ENCODE data around the gene HPCAL1.

Gene HPCAL1

DNA sequence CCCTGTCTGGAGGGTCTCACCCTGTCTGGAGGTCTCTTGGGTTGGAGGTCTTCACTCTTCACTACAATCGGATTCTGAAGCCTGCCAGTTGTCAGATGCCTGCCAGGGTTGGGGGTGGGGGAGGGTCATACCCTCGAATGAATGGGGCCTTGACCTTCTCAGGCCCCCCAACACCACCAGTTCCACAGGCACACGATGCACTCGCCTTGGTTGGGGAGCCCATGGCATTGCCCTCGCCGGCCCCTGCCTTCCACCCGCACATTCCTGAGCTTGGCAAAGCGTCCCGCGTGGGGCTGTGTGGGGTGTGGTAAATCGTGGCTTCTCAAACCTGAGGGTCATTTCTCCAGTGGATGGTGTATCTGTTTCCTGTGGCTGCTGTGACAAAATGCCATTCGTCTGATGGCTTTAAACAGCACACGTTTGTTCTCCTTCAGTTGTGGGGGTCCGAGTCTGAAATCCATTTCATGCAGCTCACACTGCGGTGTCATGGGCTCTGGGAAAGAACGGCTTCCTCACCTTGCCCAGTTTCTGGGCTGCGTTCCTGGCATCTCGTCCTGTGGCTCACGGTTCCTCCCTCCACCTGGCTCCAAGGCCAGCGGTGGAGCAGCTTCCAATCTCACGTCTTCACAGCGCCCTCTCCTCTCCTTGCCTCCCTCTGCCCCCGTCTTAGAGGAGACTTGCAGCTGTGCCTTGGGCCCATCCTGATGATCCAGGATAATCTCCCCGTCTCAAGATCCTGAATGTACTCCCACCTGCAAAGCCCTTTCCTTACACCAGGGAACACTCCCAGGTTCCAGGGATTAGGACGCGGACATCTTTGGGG, 38.0 kb upstream of the HPCAL1 start:
- no peak for DNase-seq (ENCODE audit: extremely low spot score)
- POLR2A ChIA-PET, result no interaction called here
- CTCF ChIA-PET, result no interaction called here
- TF ChIP-seq, protein P1, sequence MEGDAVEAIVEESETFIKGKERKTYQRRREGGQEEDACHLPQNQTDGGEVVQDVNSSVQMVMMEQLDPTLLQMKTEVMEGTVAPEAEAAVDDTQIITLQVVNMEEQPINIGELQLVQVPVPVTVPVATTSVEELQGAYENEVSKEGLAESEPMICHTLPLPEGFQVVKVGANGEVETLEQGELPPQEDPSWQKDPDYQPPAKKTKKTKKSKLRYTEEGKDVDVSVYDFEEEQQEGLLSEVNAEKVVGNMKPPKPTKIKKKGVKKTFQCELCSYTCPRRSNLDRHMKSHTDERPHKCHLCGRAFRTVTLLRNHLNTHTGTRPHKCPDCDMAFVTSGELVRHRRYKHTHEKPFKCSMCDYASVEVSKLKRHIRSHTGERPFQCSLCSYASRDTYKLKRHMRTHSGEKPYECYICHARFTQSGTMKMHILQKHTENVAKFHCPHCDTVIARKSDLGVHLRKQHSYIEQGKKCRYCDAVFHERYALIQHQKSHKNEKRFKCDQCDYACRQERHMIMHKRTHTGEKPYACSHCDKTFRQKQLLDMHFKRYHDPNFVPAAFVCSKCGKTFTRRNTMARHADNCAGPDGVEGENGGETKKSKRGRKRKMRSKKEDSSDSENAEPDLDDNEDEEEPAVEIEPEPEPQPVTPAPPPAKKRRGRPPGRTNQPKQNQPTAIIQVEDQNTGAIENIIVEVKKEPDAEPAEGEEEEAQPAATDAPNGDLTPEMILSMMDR (IDR thresholded peaks at IDR 0.05; ENCODE audit: control extremely low read depth, extremely low read depth, low read depth, missing control alignments), result no peak

DNA sequence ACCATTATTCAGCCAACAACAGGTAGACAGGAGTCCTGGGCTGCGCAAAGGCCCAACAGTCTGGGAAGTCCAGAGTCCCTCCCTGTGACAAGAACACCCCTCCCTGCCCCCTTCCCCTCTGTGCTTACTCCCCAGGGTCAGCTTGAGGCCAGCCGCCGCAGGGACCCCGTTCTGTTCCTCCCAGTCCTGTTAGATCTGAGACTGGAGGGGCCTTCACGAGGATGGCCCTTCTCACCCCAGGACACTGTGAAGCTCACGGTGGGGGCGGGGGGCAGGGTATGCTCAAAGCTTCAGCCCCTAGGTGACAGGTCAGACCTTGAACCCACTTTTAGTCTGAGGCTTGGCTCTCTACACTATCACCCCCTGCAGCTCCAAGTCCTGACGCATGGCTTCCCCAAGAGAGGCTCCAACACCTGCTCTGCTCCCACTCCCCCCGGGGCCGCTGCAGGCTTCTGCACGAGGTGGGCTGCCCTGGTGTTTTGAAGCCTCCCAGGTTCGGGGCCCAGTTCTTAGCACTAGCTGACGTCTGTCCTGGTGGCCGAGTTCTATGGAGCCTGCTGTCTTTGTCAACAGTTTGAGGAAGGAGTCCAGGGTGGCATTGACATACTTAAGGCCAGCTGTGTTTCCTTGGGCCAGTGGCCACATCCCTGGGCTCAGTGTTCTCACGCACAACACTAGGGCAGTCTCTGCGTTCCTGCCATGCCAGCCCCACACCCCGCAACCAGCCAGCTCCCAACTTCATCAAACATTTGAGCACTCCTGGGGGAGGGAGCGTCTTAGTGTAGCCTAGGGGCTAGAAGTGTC, 37.2 kb upstream of the HPCAL1 start:
- TF ChIP-seq, protein P1 (IDR thresholded peaks at IDR 0.05; ENCODE audit: control extremely low read depth, extremely low read depth, low read depth, missing control alignments), result no peak
- ChIA-PET POLR2A (no interaction called here), CTCF (no interaction called here)
- no peak for DNase-seq (ENCODE audit: extremely low spot score)

GRCh38 chr2:10266133-10266620, 36.5 kb upstream of the HPCAL1 start:
- ChIA-PET CTCF (no interaction called here), POLR2A (no interaction called here)
- no peak for DNase-seq (ENCODE audit: extremely low spot score)
- TF ChIP-seq, protein P1 (IDR thresholded peaks at IDR 0.05; ENCODE audit: control extremely low read depth, extremely low read depth, low read depth, missing control alignments), result no peak

- CTCF ChIA-PET, result interaction anchor here (0.8 kb wide), 1 partner anchor 142 kb away, joined by 3 read pairs; no protein-coding TSS in a partner anchor
- POLR2A ChIA-PET, result no interaction called here
- TF ChIP-seq, protein P1 (IDR thresholded peaks at IDR 0.05; ENCODE audit: control extremely low read depth, extremely low read depth, low read depth, missing control alignments), result no peak
- no peak for DNase-seq (ENCODE audit: extremely low spot score)
Observed at GRCh38 chr2:10267036-10267435, 35.7 kb upstream of the HPCAL1 start.

DNA sequence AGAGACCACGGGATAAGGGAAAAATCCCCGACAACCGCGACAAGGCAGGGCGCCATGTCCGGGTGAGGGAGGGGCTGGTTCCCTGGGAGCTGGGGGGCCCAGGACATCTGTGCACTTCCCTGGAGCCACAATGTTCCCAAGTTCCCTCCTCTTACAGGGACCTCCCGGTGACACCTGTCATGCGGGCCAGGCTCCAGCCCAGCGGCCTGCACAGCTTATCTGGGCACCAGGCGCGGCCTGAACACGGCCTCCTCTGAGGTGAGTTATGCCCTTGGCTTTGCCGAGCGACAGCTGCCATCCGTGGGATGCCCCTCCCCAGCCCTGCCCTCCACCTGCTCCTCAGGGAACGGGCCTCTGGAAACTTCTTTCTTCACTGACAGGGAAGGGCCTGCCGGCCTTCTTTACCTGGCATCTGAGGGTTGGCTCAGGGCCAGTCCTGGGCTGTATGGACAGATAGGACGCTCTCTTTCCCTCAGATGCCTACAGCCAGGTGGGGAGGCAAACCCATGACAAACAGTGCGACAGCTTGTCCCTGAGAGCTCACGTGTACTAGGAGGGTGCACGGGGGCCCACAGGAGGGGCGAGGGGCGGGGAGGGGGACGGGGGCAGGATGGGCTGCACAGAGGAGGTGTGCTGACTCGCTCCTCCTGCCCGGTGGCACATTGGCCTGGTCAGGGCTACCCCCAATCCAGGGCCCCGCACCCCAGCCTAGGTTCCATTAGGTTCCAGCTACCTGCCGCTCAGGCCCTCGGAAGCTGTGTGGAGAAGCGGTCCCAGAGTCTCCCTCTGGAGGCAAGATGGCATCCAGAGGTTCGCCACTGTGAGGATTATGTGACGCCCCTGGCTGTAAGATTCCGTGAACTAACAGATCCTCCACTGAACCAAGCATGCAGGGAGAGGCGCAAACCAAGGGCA, 34.9 kb upstream of the HPCAL1 start:
- ChIA-PET CTCF (interaction anchor here (0.8 to 4.4 kb wide), 2 partner anchors 141 to 142 kb away, joined by 3 to 27 read pairs; no protein-coding TSS in a partner anchor), POLR2A (no interaction called here)
- DNase-seq (ENCODE audit: extremely low spot score), result no peak
- TF ChIP-seq, protein P1 (IDR thresholded peaks at IDR 0.05; ENCODE audit: control extremely low read depth, extremely low read depth, low read depth, missing control alignments), result no peak

- DNase-seq (ENCODE audit: extremely low spot score), result no peak
- TF ChIP-seq, protein P1 (IDR thresholded peaks at IDR 0.05; ENCODE audit: control extremely low read depth, extremely low read depth, low read depth, missing control alignments), result no peak
- CTCF ChIA-PET, result interaction anchor here (0.7 to 4.4 kb wide), 3 partner anchors 9 to 165 kb away, joined by 3 to 28 read pairs (median 27); no protein-coding TSS in a partner anchor
- POLR2A ChIA-PET, result no interaction called here
Observed at GRCh38 chr2:10269291-10269690, 33.4 kb upstream of the HPCAL1 start.

Measured in GM10248 (cell line).